Astrocyte (in vitro differentiated cells and primary cell): ENCODE data around the gene CCDC116. TPM values are rescaled to one million over a fixed set of nuclear protein-coding genes. Genes with fewer than 3 reads are reported as not detected.

ENCODE experiments used
- DNase-seq: peaks from one replicate; pipeline ENCODE4 v3.0.0-alpha.2; 2010; ENCODE audit warnings: low read depth
- FAIRE-seq: peaks from 2 replicates; lab custom pipeline; 2011; peaks lifted over from hg19 to GRCh38; lab: Jason Lieb, UNC
- H2AFZ ChIP-seq: 2 replicates; pipeline ENCODE4 v1.6.0; 2012; ENCODE audit warnings: low read depth, low read length, inconsistent platforms
- H3K27ac ChIP-seq: 2 replicates; pipeline ENCODE4 v1.5.1; 2011; ENCODE audit warnings: low read depth, low read length, inconsistent platforms
- H3K27me3 ChIP-seq: 2 replicates; pipeline ENCODE4 v1.6.0; 2011; ENCODE audit warnings: low read length, inconsistent platforms; ENCODE audit not compliant: insufficient read depth
- H3K36me3 ChIP-seq: 2 replicates; pipeline ENCODE4 v1.5.1; 2011; ENCODE audit warnings: low read length, inconsistent platforms; ENCODE audit not compliant: insufficient read depth
- H3K4me1 ChIP-seq: 2 replicates; pipeline ENCODE4 v1.5.1; 2011; ENCODE audit warnings: low read length, inconsistent platforms; ENCODE audit not compliant: insufficient read depth
- H3K4me2 ChIP-seq: 2 replicates; pipeline ENCODE4 v1.6.0; 2012; ENCODE audit warnings: low read length, inconsistent platforms
- H3K4me3 ChIP-seq: 2 replicates; pipeline ENCODE4 v1.5.1; 2011; ENCODE audit warnings: low read depth, mild to moderate bottlenecking, low read length, inconsistent platforms; ENCODE audit not compliant: insufficient read depth
- H3K79me2 ChIP-seq: 2 replicates; pipeline ENCODE4 v1.6.0; 2012; ENCODE audit warnings: mild to moderate bottlenecking, low read length, inconsistent platforms; ENCODE audit not compliant: insufficient read depth
- H3K9ac ChIP-seq: 2 replicates; pipeline ENCODE4 v1.6.0; 2012; ENCODE audit warnings: mild to moderate bottlenecking, low read length, inconsistent platforms
- H3K9me3 ChIP-seq: 2 replicates; pipeline ENCODE4 v1.5.1; 2012; ENCODE audit warnings: low read depth, mild to moderate bottlenecking, low read length, inconsistent platforms; ENCODE audit not compliant: insufficient read depth
- H4K20me1 ChIP-seq: 2 replicates; pipeline ENCODE4 v1.6.0; 2012; ENCODE audit warnings: low read length, inconsistent platforms; ENCODE audit not compliant: insufficient read depth
- H3K27ac Mint-ChIP-seq: one replicate; pipeline ENCODE4 v1.8.0; 2021; ENCODE audit warnings: mild to moderate bottlenecking, mixed read lengths; ENCODE audit not compliant: unreplicated experiment
- H3K27me3 Mint-ChIP-seq: one replicate; pipeline ENCODE4 v1.8.0; 2021; ENCODE audit warnings: low read depth, mixed read lengths; ENCODE audit not compliant: unreplicated experiment
- H3K36me3 Mint-ChIP-seq: one replicate; pipeline ENCODE4 v1.8.0; 2021; ENCODE audit warnings: low read depth, mixed read lengths; ENCODE audit not compliant: unreplicated experiment
- H3K4me1 Mint-ChIP-seq: one replicate; pipeline ENCODE4 v1.8.0; 2021; ENCODE audit warnings: low read depth, mixed read lengths; ENCODE audit not compliant: unreplicated experiment
- H3K4me3 Mint-ChIP-seq: one replicate; pipeline ENCODE4 v1.8.0; 2021; ENCODE audit warnings: mild to moderate bottlenecking, moderate library complexity, mixed read lengths; ENCODE audit not compliant: unreplicated experiment
- H3K9me3 Mint-ChIP-seq: one replicate; pipeline ENCODE4 v1.8.0; 2021; ENCODE audit warnings: mild to moderate bottlenecking, mixed read lengths; ENCODE audit not compliant: unreplicated experiment
- EZH2 ChIP-seq: IDR thresholded peaks from 2 replicates; pipeline ENCODE4 v1.6.1; 2012; ENCODE audit warnings: mild to moderate bottlenecking, low read length, inconsistent platforms; ENCODE audit not compliant: insufficient read depth
- total RNA-seq: library from RNA; stranded (reverse); gene quantifications from 2 replicates; pipeline ENCODE4 v1.2.1, GENCODE V29; 2021
- TF ChIP-seq, protein P1 (sequence below): IDR thresholded peaks from 2 replicates; pipeline ENCODE4 v1.5.1; 2011; ENCODE audit warnings: low read depth, mild to moderate bottlenecking, inconsistent platforms, low read length, moderate library complexity; ENCODE audit not compliant: insufficient read depth

CCDC116 gene
- total RNA-seq, 1 donor from 2014 or later, result 0.11 TPM

DNA sequence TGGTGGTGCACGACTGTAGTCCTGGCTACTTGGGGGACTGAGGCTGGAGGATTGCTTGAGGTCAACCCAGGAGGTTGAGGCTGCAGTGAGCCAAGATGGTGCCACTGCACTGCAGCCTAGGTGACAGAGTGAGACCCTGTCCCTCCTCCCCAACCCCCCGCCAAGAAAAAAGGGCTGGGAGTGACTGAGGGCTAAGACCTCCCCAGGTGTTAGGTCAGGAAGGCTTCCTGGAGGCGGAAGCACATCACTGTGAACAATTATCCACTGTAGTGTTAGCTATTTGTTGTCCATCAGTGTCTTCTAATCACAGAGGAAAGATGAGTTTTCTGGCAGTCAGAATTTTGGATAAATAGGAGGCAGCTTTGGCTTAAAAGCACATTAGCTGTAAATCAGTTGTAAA is 11.5 kb upstream of the CCDC116 start:
- Histone ChIP-seq H4K20me1 (peaks cover 92% of the 10 kb centered on the region), H2AFZ (no peak overlapping the region), H3K36me3 (peaks cover 4% of the 10 kb centered on the region), H3K9me3 (no peaks in the 10 kb centered on the region), H3K4me1 (peaks cover 3% of the 10 kb centered on the region), H3K9ac (no peak overlapping the region), H3K27me3 (no peaks in the 10 kb centered on the region), H3K79me2 (peaks cover 91% of the 10 kb centered on the region), H3K4me3 (no peak overlapping the region), H3K27ac (no peak overlapping the region), H3K4me2 (no peak overlapping the region)
- no peak for TF ChIP-seq EZH2
- H3K4me3 Mint-ChIP-seq, result no peak overlapping the region
- H3K36me3 Mint-ChIP-seq, result peaks cover 14% of the 10 kb centered on the region
- DNase-seq (no peak), FAIRE-seq (no peak)
- H3K4me1 Mint-ChIP-seq, result peaks cover 24% of the 10 kb centered on the region
- no peaks in the 10 kb centered on the region for H3K27me3 Mint-ChIP-seq
- no peak overlapping the region for H3K27ac Mint-ChIP-seq
- H3K9me3 Mint-ChIP-seq, result no peaks in the 10 kb centered on the region

DNA sequence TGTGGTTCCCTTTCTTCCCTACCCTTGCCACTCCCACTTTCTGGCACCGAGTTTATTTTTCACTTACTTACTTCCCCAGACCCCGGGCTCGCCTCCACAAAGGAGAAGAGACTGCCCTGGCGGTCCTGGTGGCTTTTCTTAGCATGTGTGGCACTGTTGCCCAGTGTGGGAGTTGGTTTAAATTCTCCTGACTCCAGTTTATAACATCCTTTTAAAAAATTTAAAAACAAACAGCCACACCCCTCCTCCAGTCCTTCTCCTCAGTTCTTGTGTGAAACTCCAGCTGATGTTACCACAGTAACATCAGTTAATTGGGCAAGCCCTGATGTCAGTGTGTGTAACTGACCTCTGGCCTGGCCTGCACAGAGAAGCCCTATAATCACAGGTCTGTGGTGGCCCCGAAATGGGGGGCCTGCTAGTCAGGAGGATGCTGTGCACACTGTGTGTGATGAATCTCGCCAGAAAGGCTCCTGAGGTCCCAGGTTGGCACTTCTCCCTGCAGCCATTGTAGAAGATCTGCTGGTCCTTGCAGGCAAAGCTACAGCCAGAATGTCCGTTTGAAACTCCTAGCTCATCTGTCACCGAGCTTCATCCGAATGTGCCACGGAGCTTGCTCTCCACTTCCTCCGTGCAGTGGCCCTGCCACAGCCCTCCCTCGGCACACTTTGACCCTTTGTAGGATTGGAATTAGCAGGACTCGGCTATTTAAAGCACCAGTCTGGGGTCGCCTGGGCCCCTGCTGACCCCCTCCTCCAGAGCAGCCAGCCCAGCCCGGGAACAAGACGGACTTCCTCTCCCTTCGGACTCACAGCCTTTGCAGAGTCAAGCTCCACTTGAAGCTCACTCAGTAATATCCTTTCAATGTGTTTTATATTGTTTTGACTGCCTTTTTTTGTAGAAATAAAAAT is 10.3 kb upstream of the CCDC116 start:
- no peak overlapping the region for H3K27ac ChIP-seq
- H3K4me3 Mint-ChIP-seq, result peak overlapping the region; percentile 40
- H4K20me1 ChIP-seq, result peaks cover 94% of the 10 kb centered on the region
- H3K4me1 ChIP-seq, result peaks cover 3% of the 10 kb centered on the region
- H3K27me3 ChIP-seq, result no peaks in the 10 kb centered on the region
- H3K36me3 ChIP-seq, result peaks cover 4% of the 10 kb centered on the region
- no peaks in the 10 kb centered on the region for H3K9me3 Mint-ChIP-seq
- H3K27me3 Mint-ChIP-seq, result no peaks in the 10 kb centered on the region
- no peak for DNase-seq
- TF ChIP-seq EZH2, result no peak
- TF ChIP-seq, protein P1, sequence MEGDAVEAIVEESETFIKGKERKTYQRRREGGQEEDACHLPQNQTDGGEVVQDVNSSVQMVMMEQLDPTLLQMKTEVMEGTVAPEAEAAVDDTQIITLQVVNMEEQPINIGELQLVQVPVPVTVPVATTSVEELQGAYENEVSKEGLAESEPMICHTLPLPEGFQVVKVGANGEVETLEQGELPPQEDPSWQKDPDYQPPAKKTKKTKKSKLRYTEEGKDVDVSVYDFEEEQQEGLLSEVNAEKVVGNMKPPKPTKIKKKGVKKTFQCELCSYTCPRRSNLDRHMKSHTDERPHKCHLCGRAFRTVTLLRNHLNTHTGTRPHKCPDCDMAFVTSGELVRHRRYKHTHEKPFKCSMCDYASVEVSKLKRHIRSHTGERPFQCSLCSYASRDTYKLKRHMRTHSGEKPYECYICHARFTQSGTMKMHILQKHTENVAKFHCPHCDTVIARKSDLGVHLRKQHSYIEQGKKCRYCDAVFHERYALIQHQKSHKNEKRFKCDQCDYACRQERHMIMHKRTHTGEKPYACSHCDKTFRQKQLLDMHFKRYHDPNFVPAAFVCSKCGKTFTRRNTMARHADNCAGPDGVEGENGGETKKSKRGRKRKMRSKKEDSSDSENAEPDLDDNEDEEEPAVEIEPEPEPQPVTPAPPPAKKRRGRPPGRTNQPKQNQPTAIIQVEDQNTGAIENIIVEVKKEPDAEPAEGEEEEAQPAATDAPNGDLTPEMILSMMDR, result no peak
- H3K9ac ChIP-seq, result no peak overlapping the region
- no peaks in the 10 kb centered on the region for H3K9me3 ChIP-seq
- H2AFZ ChIP-seq, result no peak overlapping the region
- no peak overlapping the region for H3K27ac Mint-ChIP-seq
- H3K4me3 ChIP-seq, result no peak overlapping the region
- FAIRE-seq, result no peak
- H3K79me2 ChIP-seq, result peaks cover 93% of the 10 kb centered on the region
- peaks cover 16% of the 10 kb centered on the region for H3K36me3 Mint-ChIP-seq
- peaks cover 31% of the 10 kb centered on the region for H3K4me1 Mint-ChIP-seq
- H3K4me2 ChIP-seq, result no peak overlapping the region

DNA sequence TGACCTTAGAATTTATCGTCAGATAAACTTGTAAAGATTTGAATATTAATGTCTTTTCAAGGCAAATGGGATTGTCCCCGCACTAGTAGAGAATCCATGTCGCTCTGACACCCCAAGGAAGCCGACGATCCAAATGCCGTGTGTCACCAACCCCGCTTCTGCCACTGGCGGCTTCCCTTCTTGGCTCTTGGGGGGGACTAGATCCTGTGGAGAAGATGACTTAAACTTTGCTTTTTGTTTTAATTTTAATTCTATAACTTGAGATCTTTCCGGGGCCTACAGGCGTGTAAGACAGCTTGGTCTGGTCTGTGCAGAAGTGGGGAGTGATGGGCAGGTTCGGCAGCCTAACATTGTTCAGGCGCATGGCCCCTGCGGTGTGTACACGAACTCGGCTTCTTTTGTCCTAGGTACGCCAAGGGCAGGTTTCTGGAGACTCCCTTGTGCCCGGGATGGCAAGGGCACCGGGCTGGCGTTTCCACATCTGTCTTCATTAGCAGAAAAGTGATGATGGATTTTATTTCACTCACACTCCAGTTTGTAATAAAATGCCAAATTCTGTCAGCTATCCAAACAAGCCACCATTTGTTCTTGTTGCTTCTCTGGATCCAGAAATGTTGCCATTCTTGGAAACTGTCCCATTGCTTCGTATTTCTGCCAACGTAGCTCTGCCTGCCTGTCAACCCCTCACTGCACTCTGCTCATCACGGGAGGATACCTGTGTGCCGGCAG is 9.5 kb upstream of the CCDC116 start:
- Mint-ChIP-seq H3K36me3 (peaks cover 20% of the 10 kb centered on the region), H3K27ac (peak overlapping the region; percentile 62), H3K4me3 (no peak overlapping the region), H3K9me3 (no peaks in the 10 kb centered on the region), H3K27me3 (no peaks in the 10 kb centered on the region), H3K4me1 (peaks cover 34% of the 10 kb centered on the region)
- H3K4me2 ChIP-seq, result no peak overlapping the region
- DNase-seq, result no peak
- no peak overlapping the region for H3K4me3 ChIP-seq
- H3K36me3 ChIP-seq, result peaks cover 4% of the 10 kb centered on the region
- no peaks in the 10 kb centered on the region for H3K9me3 ChIP-seq
- no peak overlapping the region for H3K9ac ChIP-seq
- H4K20me1 ChIP-seq, result peaks cover 93% of the 10 kb centered on the region
- TF ChIP-seq, protein P1, result no peak
- no peak for TF ChIP-seq EZH2
- H3K79me2 ChIP-seq, result peaks cover 91% of the 10 kb centered on the region
- H3K27me3 ChIP-seq, result no peaks in the 10 kb centered on the region
- H2AFZ ChIP-seq, result no peak overlapping the region
- no peak overlapping the region for H3K27ac ChIP-seq
- no peak for FAIRE-seq
- peaks cover 4% of the 10 kb centered on the region for H3K4me1 ChIP-seq
